ENCODE data around the gene SPTLC3. TPM values are rescaled to one million over a fixed set of nuclear protein-coding genes. Genes with fewer than 3 reads are reported as not detected.

Gene SPTLC3
- total RNA-seq, 2 experiments from 2014 or later, result 0.38 to 0.59 TPM

DNA sequence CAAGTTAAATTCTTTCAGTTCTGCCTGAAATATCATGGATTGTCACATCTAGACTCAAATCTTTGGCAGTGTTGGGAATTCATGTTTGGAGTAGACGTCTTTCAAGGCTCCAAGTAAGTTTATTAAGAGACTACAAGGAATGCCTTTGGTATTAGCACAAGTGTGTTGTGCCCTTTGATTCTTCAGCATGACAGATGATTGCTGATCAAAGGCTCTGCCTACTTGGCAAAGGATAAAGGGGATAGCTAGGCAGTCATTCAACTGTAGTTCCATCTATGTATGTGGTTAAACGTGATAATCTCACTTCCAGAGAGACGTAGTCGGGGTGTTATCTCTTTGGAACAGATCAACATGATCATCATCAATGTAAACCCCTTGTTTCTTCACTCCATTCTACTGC lies 86.2 kb downstream of the SPTLC3 start:
- H3K9me3 Mint-ChIP-seq, result no peaks in the 10 kb centered on the region

DNA sequence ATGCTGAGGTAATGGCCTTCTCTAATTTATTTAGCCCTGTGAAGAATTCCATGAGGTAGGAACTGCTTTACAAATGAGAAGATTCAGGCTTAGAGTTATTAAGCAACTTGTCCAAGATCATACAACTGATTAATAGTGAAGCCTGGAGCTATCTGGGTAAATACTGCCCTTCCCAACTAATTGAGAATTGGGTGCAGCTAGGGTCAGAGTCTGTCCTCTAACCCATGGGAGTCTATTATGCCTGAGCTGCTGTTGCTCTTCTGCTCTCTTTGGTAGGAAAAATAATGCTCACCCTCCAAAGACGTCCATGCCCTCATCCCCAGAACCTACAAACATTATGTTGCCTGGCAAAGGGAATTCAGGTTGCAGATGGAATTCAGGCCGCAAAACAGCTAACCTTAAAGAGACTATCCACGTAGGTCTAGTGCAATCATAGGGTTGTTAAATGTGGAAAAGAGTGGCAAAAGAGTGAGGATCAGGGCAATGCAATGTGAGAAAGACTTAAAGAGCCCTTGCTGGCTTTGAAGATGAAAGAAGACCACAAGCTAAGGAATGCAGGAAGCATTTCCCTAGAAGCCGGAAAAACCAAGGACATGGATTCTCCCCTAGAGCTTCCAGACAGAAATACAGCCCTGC lies 90.1 kb downstream of the SPTLC3 start:
- no peak overlapping the region for H3K4me3 ChIP-seq (ENCODE audit: low read length)
- H3K27ac Mint-ChIP-seq, result no peak overlapping the region
- H3K27me3 ChIP-seq (ENCODE audit: control insufficient read depth in 1 of 2, insufficient read depth in 2 of 2, low read length in 2 of 2), result no peaks in the 10 kb centered on the region
- no peaks in the 10 kb centered on the region for H3K9me3 ChIP-seq (ENCODE audit: control insufficient read depth in 1 of 2, insufficient read depth in 1 of 2, low read length in 2 of 2)
- H3K4me3 Mint-ChIP-seq, result no peak overlapping the region
- no peaks in the 10 kb centered on the region for H3K27me3 Mint-ChIP-seq
- TF ChIP-seq, protein P1, sequence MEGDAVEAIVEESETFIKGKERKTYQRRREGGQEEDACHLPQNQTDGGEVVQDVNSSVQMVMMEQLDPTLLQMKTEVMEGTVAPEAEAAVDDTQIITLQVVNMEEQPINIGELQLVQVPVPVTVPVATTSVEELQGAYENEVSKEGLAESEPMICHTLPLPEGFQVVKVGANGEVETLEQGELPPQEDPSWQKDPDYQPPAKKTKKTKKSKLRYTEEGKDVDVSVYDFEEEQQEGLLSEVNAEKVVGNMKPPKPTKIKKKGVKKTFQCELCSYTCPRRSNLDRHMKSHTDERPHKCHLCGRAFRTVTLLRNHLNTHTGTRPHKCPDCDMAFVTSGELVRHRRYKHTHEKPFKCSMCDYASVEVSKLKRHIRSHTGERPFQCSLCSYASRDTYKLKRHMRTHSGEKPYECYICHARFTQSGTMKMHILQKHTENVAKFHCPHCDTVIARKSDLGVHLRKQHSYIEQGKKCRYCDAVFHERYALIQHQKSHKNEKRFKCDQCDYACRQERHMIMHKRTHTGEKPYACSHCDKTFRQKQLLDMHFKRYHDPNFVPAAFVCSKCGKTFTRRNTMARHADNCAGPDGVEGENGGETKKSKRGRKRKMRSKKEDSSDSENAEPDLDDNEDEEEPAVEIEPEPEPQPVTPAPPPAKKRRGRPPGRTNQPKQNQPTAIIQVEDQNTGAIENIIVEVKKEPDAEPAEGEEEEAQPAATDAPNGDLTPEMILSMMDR (IDR thresholded peaks at IDR 0.05), result no peak
- no peaks in the 10 kb centered on the region for H3K36me3 Mint-ChIP-seq (ENCODE audit: low read depth)
- H3K4me1 ChIP-seq (ENCODE audit: insufficient read depth, low read length), result no peaks in the 10 kb centered on the region
- ATAC-seq (ENCODE audit: poor library complexity), result no peak
- no peaks in the 10 kb centered on the region for H3K9me3 Mint-ChIP-seq
- no peaks in the 10 kb centered on the region for H3K36me3 ChIP-seq (ENCODE audit: insufficient read depth, low read length)
- POLR2A ChIA-PET, result no interaction called here
- intact Hi-C loops (cut with DNase I, micrococcal nuclease), result no loop called here
- CTCF ChIA-PET, result no interaction called here
- no peak overlapping the region for H3K27ac ChIP-seq (ENCODE audit: low read depth in 1 of 2, low read length in 2 of 2)
- DNase-seq, result no peak
- H3K4me1 Mint-ChIP-seq (ENCODE audit: low read depth), result no peaks in the 10 kb centered on the region

More for the DNA sequence above, 86.2 kb downstream of the SPTLC3 start:
- ChIA-PET CTCF (interaction anchor here (0.6 kb wide), 1 partner anchor 108 kb away, joined by 3 read pairs; no protein-coding TSS in a partner anchor), POLR2A (no interaction called here)
- Mint-ChIP-seq H3K27me3 (no peaks in the 10 kb centered on the region), H3K4me1 (ENCODE audit: low read depth) (no peaks in the 10 kb centered on the region), H3K4me3 (no peak overlapping the region), H3K27ac (no peak overlapping the region), H3K36me3 (ENCODE audit: low read depth) (no peaks in the 10 kb centered on the region)
- no peaks in the 10 kb centered on the region for H3K9me3 ChIP-seq (ENCODE audit: control insufficient read depth in 1 of 2, insufficient read depth in 1 of 2, low read length in 2 of 2)
- H3K4me3 ChIP-seq (ENCODE audit: low read length), result no peak overlapping the region
- no peak for ATAC-seq (ENCODE audit: poor library complexity)
- H3K27me3 ChIP-seq (ENCODE audit: control insufficient read depth in 1 of 2, insufficient read depth in 2 of 2, low read length in 2 of 2), result no peaks in the 10 kb centered on the region
- no peak overlapping the region for H3K27ac ChIP-seq (ENCODE audit: low read depth in 1 of 2, low read length in 2 of 2)
- intact Hi-C loops (cut with DNase I, micrococcal nuclease), result no loop called here
- no peak for DNase-seq
- no peaks in the 10 kb centered on the region for H3K4me1 ChIP-seq (ENCODE audit: insufficient read depth, low read length)
- TF ChIP-seq, protein P1 (IDR thresholded peaks at IDR 0.05), result no peak
- H3K36me3 ChIP-seq (ENCODE audit: insufficient read depth, low read length), result no peaks in the 10 kb centered on the region

DNA sequence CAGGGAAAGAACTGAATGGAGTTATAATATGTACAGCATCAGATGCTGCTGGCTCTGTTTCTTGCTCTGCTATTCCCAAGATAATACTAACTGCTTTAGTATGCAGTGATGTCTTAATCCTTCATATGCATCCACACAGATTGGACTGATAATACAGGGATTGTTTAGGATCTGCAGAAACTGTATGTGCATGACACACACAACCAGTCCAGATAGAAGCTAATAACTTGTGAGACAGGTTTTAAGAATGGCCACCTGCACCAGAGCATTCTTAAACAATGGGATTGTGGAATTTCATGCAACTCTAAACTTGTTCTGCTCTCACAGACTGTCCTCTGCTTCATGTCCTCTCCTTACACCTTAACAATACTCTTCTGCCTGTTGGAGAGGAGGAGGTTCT lies 90.9 kb downstream of the SPTLC3 start:
- intact Hi-C loops (cut with DNase I, micrococcal nuclease), result loop anchor here in 1 of 2 experiments (5.0 kb wide), 1 partner anchor 127 kb away; no protein-coding TSS in a partner anchor
- CTCF ChIA-PET, result no interaction called here
- DNase-seq (no peak), ATAC-seq (ENCODE audit: poor library complexity) (no peak)
- POLR2A ChIA-PET, result no interaction called here
- no peak overlapping the region for H3K4me3 ChIP-seq (ENCODE audit: low read length)
- Mint-ChIP-seq H3K4me1 (ENCODE audit: low read depth) (no peaks in the 10 kb centered on the region), H3K36me3 (ENCODE audit: low read depth) (no peaks in the 10 kb centered on the region), H3K27me3 (no peaks in the 10 kb centered on the region), H3K9me3 (no peaks in the 10 kb centered on the region), H3K4me3 (no peak overlapping the region), H3K27ac (no peak overlapping the region)
- H3K36me3 ChIP-seq (ENCODE audit: insufficient read depth, low read length), result no peaks in the 10 kb centered on the region
- no peaks in the 10 kb centered on the region for H3K27me3 ChIP-seq (ENCODE audit: control insufficient read depth in 1 of 2, insufficient read depth in 2 of 2, low read length in 2 of 2)
- no peaks in the 10 kb centered on the region for H3K9me3 ChIP-seq (ENCODE audit: control insufficient read depth in 1 of 2, insufficient read depth in 1 of 2, low read length in 2 of 2)
- no peaks in the 10 kb centered on the region for H3K4me1 ChIP-seq (ENCODE audit: insufficient read depth, low read length)
- TF ChIP-seq, protein P1 (IDR thresholded peaks at IDR 0.05), result no peak
- H3K27ac ChIP-seq (ENCODE audit: low read depth in 1 of 2, low read length in 2 of 2), result no peak overlapping the region

Data from CD4-positive, alpha-beta T cell (primary cell).